Activated CD8-positive, alpha-beta memory T cell treated with anti-CD3 and anti-CD28 coated beads, Interleukin-2, amount 50 U/mL, for 4 hours (primary cell): ENCODE data around the gene AKR1B1.

Source experiments
- DNase-seq: peaks from one replicate; pipeline ENCODE4 v3.0.0-alpha.2; 2020

The AKR1B1 gene

DNA sequence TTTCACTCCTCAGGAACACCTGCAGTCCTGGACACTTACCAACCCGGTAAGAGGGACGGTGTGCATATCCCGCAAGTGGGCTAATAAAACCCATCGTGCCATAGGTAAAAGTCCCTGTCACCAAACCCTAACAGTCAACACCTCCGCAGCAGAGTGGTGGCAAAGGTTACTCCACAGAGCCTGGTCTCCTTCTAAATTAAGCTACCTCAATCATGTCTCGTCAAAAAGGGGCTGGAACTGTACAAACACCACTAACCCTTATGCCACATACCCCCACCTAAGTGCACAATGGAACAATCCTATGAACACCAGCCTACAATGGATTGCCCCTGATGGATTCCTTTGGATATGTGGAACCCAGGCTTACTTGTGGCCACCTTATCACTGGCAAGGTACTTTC, 9.6 kb upstream of the AKR1B1 start:
- DNase-seq = no peak

DNA sequence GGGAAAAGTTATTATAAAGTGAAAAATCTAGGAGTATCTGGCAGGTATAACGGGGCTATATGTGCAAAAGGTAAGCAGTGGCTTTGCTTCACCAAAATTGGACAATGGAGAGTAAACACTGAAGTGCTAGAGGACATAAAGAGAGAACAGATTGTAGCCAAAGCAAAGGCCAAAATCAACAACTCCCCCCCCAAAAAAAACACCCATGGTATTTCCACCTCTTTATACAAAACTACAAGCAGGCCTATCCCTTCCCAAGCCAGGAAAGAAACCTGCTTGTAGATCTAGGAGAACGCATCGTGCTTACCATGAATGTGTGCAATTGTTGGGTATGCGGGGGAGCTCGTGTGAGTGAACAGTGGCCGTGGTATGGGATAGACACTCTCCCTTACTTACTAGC, 9.2 kb upstream of the AKR1B1 start:
- no peak for DNase-seq

DNA sequence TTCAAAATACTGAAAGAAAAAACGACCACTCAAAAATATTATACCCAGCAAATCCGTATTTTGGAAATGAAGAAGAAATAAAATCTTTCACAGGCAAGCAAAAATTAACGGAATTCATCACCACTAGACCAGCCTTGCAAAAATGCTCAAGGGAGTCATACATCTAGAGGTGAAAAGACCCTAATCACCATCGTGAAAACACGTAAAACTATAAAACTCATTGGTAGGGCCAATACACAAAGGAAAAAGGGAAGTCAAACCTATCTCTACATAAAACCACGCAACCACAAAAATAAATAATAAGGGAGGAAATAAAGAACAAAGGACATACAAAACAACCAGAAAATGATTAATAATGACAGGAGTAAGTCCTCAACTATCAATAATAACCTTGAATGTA, 6.6 kb upstream of the AKR1B1 start:
- no peak for DNase-seq

DNA sequence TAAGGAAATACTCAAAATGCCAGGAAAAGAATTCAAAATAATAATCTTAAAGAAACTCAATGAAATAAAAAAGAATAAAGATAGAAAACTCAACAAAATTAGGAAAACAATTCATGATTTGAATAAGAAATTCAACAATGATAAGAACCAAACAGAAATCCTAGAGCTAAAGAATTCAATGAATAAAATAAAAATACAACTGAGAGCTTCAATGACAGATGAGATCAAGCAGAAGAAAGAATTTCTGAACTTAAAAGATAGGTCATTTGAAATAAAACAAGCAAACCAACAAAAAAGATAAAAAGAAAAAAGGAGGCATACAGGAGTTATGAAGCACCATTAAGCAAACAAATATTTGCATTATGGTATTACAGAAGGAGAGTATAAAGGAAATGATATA, 5.6 kb upstream of the AKR1B1 start:
- DNase-seq = no peak

DNA sequence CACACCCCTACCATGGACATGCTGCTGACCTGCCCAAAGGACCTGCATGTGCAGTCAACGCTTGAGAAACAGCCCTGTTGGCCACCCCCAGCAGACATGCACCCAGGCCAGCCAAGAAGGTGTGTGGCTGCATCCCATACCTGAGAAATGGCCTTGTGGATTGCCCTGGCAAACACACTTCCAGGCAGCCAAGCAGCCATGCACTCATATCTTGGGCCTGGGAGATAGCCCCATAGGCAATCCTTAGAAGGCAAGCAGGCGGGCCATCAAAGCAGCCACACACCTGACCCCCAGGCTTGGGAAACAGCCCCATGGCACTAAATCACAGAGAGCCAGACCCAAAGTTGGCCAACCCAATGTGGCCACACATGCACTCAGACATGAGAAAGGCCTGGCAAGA, 4.9 kb upstream of the AKR1B1 start:
- no peak for DNase-seq

DNA sequence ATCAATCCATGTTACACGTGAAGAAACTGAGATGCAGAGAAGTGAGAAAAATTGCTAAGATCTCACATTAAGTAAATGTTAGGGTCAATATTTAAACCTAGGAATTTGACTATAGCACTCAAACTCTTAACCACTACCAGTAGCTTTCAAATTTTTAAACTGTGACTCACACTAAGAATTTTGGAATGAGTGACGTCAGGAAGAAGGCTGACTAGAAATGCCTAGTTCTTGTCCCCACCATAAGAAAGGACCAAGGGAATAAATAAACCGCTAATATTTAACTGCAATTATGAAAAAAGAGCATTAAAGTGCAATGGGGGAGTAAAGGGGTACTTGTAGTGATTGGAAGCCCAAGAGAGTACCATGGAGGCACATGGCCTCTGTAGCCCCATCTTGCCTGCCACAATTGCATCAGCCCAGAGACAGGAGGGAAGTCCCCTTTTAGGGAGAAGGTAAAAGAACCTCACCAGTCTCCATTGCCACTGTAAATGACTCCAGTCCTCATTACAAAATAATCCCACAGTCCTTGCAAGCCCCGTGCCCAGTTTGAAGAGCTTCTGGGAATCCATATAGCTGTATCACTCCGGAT, 3.5 kb upstream of the AKR1B1 start:
- DNase-seq = no peak

DNA sequence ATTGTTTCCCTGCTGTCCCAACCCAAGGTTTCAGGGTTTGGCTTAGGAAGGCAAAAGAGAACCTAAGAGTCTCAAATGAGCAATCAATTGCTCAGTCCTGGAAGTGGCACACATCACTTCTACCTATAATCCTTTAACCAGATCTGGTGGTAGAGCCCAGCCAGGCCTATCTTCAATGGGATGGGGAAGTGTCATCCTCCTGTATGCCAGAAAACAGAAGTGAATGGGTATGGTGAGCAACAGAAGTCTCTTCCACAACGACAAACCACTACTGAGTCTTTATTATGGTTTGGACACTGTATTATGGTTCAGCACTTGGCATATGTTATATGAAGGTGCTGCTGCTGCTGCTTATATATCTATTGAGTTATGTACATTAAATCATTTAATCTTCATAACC, 3.0 kb upstream of the AKR1B1 start:
- DNase-seq = no peak

DNA sequence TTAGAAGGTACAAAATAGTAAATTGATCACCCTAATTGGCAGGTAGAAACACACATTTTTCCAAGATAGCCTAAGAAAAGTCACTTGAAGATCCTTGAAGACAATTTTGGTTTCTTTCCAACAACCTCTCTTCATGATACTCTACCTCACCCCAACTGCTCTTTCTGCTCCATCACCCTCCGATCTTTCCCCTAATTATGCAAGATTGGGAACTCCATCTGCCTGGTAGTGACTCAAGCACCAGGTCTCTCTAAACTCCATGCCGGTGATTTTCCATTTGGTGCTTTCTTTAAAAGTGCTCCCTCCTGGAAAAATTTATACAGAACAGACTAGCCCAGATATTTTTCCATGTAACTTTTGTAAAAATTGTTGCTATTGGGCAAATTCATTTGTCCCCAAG, 1.1 kb upstream of the AKR1B1 start:
- no peak for DNase-seq

DNA sequence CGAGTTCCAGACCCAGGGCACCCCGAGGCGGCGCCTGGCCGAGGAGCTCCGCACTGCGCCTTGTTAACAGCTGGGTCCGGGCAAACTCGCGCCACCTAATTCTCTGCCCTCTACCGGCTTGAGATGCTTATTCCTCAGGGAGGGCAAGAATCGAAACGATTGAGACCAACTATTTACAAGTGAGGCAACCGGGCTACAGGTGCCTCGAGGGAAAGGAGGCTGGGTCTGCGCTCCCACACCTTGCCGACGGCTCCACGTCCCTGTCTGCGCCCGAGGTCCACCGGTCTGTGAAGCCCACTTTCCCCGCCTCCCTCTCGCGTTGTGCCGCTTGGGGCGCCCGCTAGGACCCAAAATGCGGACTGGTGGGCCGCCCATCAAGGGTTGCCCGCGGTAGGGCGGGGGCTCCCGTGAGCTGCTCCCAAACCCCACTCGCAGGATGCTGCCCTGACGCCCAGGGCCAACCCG, 527 bp downstream of the AKR1B1 start:
- DNase-seq = peak; percentile 67

DNA sequence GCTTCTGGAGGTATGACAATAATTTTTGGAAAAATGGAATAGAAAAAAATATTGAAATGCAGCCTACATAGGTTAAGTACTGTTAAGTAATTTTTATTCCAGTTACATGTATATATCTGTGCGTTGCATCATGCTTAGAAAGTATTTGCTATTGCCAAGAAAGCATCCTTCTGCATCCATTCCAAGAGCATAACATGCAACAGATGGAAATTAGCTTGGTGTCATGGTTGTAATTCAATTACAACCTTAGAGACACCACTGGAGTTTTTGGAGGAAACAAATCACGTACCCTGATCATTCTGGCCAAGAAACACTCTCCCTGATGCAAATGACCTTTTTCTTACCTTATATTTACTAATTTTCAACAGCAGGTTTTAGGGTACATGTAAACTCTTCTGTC, 1.7 kb downstream of the AKR1B1 start:
- DNase-seq = no peak

DNA sequence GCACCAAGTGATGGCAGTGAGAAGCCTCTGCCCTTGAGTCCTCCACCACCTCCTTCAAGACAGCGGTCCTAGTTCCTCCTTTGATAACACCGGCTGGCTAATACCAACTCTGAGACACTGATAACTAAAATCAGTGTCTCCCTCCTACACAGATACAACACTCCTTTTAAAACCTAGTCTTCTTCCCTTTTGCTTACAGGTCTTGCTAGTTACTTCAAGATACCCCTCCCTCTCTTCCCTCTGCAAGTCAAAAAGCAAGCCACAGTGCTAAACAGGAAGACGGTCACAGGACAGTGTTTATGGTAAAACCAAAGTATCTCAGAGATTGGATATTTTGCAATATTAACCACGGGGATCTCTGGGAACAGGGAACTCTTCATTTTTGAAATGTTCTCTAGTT, 4.6 kb downstream of the AKR1B1 start:
- DNase-seq = no peak

DNA sequence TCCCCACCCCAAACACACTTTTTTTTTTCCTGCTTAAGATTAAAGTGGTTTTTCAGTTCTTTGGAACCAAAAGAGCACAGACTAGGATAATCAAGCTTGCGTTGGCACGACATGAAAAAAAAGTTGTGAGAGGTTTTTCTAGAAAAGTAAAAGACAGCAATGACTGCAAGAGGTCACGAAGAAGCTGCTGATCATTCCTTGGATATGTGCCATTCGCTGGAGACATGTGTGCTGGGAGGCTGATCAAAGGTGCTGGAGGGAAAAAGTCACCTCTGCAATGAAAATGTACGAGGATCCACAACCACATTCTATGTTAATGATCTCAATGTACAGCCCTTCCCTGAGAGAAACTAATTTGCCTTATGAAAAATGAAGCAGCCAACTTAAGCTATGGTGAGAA, 5.4 kb downstream of the AKR1B1 start:
- no peak for DNase-seq

DNA sequence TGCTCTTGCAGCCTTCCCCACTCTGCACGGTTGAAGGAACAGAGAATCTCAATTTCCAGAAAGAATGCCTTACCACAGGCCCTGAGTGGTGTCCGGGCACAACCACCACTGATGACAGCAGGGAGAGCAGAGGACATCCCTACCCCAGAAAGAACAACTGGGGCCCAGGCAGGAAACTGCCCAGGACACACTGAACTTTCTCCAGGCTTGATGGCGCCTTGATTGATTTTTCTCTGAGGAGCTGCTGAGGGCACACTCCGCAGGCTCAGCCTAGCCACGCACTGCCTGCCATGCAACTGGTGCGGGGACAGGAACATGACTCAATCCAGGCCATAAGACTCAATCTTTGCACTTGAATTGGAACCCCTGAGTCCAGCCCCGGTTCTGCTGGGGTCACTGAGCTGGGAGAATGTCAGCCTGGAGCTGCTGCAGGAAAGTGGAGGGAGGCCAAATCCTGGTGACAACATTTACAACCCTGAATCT, 5.9 kb downstream of the AKR1B1 start:
- DNase-seq = no peak

DNA sequence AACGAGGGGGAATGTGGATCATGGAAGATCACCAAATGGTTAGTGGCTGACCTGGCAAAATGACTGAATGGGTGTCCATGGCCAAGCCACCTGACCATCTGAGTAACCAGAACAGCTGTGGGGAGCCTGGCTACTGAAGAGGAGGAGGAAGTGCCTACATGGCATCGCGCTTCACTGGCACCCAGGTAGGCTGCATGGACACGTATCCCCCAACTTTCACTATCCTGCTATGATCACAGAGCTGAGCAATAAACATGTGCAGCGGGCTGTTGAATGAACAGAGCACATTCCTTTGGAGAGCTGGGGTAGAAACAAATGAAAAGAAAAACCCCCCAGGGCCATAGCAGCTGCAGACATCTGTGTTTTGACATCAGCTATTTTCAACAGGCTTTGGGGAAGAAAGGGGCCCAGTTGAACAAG, 6.5 kb downstream of the AKR1B1 start:
- DNase-seq = no peak

DNA sequence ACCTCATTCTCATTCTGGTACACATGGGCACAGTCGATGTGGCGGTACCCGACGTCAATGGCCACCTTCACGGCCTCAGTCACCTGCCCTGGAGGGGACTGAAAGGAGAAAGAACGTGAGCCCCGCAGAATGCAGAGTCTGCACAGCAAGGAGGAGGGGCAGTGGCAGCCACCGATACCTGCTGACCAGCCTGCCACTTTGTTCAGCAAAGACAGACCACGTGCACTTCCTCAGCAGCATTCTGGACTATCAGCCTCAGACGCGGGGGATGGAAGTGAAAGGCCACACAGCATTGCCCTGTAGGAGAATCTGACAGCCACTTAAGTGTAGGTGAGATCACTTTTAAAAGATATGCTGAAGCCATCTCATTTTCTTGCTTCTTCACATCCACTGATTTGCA, 7.2 kb downstream of the AKR1B1 start:
- no peak for DNase-seq

DNA sequence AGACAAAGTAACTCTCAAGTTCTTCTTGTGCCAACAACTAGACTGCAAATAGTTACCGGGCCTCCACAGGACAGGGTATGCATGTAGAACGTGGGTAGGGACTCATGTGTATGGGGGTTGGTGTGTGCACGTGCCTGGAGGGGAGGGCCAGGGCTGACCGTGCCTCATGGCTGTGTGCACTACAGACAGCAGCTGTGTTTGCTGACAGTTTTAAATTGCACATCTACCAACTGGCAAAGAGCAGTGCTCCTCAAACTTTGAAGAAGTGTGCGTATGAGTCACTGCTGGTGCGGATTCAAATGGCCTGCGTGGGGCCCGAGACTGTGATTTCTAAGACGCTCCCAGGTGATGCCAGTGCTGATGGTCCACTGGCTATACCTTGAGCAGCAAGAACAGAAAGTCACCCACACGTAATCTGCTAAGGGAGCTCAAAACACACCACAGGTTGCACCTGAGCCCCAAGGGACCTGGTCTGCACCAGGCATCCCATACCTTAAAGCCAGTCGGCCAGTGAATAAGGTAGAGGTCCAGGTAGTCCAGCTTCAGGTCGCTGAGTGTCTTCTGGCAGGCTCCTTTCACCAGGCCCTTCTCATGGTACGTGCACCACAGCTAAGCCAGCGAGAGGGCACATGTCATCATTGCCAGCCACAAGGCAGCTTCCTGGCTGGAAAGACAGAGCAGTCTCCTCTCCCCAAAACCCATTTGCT, 8.5 kb downstream of the AKR1B1 start:
- no peak for DNase-seq

DNA sequence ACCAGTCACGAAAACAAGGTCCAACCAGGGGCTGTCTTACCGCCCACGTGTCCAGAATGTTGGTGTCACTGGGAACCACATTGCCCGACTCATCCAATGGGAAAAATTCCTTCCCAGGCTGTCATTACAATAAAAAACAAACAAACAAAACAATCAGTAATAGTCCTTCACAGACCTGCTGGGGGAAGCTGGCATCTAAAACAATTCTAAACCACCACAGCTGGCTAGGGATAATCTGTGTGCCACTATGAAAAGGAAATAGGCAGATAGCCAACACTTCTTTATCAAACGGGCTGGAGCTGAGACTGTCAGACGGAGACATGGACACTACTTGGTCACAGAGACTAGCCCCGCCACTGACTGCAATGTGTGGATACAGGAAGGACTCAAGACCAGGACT, 9.2 kb downstream of the AKR1B1 start:
- no peak for DNase-seq

DNA sequence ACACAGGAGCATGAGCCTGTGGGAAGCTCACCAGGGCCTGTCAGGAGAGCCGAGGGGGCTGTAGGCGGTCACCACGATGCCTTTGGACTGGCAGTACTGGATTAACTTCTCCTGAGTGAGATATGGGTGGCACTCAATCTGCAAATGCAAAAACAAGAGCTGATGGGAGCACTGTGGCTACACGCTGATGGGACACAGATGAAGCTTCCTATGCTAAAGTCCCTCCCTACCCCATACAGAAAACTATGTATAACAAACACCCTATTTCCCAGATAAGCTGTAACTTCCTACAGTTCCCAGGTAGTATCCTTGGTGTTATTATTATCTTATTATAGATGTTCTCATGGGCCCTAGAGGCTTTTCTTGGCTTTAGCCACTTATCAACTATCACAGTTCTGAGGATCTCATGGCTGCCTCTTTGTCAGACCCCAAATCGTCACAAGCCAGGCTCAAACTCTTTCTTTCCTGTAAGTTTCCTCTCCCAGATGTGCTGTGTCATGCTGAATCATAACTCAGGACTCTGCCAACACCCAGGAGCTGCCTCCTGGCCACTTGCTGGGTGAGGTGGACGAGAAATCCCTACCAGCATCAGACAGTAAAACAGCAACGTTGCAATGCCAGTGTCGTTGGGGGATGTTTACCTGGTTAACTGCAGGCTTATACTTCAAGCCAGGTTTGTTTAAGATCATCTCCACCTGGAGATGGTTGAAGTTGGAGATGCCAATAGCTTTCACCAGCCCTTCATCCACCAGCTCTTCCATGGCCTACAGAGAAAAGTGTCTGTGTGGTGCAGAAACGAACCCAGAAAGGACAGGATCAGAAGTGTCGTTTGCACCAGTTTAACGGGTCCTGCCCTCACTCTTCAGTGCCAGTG, 10.3 kb downstream of the AKR1B1 start:
- no peak for DNase-seq

DNA sequence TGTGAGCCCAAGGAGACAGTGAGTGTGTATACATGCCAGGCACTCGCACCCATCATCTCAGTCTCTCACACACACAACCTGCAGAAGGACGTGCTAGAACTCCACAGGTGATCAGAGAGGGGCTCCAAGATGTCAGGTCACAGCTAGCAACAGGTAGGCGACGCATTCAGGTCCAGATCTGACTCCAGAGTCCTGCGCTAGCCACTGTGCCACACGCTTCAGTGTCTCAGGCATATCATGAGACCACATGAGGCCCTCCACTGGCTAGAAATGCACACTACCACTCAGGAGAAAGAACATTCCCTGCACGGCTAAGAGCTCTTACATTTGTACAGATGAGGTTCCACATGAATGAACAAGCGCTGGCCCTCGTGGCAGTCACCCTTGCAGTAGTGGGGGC, 11.5 kb downstream of the AKR1B1 start:
- no peak for DNase-seq

DNA sequence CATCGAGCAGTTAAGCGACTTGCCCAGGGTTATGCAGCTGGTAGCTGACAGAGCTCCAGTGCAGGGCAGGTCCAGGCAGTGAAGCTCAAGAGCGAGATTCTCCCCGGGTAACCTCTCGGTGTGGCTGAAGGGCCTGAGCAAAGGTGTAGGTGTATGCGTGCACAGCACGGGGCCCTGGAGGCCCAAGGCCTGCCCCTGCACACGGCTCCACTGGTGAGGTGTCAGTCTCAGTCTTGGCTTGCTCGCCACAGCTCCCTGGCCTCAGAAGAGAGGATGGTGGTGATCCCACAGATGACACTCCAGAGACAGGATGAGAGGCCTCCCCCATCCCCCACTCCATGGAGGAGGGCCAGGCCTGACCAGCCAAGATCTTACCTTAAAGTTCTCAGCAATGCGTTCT, 12.0 kb downstream of the AKR1B1 start:
- DNase-seq = no peak

DNA sequence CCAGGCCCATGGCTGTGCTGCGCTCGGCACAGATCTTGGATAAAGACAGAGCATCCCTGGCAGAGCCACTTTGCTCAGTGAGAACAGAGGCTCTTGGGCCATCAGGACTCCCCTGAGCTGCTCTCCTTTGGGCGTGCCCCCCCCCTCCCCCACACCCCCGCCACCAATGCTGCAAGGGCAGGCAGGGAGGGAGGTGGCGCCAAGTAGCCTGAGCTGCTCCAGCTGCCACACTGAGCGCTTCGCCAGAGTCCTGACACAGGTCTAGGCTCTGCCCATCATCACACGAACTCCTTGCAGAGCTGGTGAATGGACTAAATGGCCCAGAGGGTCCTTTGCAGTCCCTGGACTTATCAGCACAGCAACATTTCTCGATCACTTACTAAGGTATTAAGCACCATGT, 12.5 kb downstream of the AKR1B1 start:
- no peak for DNase-seq

DNA sequence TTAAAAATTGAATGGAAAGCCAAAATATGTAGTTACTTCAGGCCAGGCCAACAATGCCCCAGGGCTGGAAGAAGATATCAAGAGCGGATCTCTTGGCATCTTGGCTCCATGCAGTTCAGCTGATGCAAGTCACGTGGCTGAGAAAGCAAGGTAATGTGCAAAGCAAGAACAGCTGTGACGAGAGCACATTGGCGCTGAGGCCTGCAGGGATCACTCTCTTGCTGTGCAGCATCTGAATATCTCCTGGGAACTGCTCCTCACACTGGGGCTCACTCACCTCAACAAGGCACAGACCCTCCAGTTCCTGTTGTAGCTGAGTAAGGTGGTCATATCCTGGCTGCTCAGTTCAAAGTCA, 14.0 kb downstream of the AKR1B1 start:
- no peak for DNase-seq

DNA sequence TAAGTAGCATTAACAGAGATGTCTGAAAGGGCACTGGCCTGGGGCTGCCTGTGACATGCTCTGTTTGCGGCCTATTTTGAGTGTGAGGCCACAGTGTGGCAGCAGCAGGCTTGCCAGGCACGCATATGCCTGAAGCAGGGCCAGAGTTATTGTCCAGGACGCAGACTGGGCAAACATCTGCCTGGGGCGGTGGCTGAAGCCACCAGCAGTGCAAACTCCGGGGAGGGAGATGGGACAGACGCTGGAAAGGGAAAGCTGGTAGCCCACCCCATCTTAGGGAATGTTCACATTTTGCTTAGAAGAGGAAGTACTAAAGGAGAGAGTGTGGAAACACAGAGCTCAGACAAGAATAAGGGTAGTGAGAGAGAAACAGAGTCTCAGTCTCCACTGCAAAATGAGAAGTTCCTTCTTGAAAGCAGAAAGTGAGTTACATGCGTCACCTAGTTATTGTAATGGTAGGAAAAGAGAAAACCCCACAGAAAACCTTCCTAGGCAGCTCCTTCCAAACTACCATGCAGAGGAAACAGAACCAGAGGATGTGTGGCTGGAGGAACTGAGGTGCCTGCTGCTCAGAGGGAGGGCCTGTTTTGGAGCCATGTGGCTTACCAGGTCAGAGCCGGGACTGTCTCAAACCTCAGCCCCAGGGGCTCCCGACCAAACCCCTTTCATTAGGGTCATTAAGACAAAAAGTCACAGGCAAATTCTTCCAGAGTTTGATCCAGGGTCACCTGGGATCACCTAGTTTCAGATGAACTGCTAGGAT, 14.5 kb downstream of the AKR1B1 start:
- no peak for DNase-seq
